Measurements from ENCODE around the gene FOXI2.

FOXI2 gene

GRCh38 chr10:127781412-127781811 lies 44.4 kb downstream of the FOXI2 start:
- Histone ChIP-seq H3K9me2 (ENCODE audit: low read depth, low read length) (no peaks in the 10 kb centered on the region), H3K4me2 (ENCODE audit: low read length) (no peak overlapping the region), H3K4me1 (ENCODE audit: insufficient read depth, low read length, severe bottlenecking) (no peaks in the 10 kb centered on the region), H3K4me3 (ENCODE audit: low read depth, low read length, poor library complexity, severe bottlenecking) (no peak overlapping the region), H3K79me2 (ENCODE audit: insufficient read depth, low read length) (no peaks in the 10 kb centered on the region), H3K27ac (ENCODE audit: low read depth, low read length, poor library complexity, severe bottlenecking) (no peak overlapping the region), H3K9ac (ENCODE audit: low read length) (no peak overlapping the region), H4K20me1 (ENCODE audit: insufficient read depth, low read length) (no peaks in the 10 kb centered on the region), H3F3A (ENCODE audit: insufficient read depth, low read length) (no peaks in the 10 kb centered on the region), H2AFZ (ENCODE audit: low read length) (no peak overlapping the region), H3K36me3 (ENCODE audit: insufficient read depth, low read length) (no peaks in the 10 kb centered on the region), H3K27me3 (ENCODE audit: insufficient read depth, low read length) (no peaks in the 10 kb centered on the region), H3K9me3 (ENCODE audit: low read length) (no peaks in the 10 kb centered on the region)
- TF ChIP-seq CTCF (IDR thresholded peaks at IDR 0.05; ENCODE audit: low read length) (no peak), EZH2 (IDR thresholded peaks at IDR 0.05; ENCODE audit: borderline replicate concordance, low read length) (no peak)

GRCh38 chr10:127787873-127788272 lies 50.9 kb downstream of the FOXI2 start:
- 0 out of 2 replicates have a peak, but pooled peaks cover 6% of the 10 kb centered on the region for H3K27me3 ChIP-seq (ENCODE audit: insufficient read depth, low read length)
- H3K4me1 ChIP-seq (ENCODE audit: insufficient read depth, low read length, severe bottlenecking), result no peaks in the 10 kb centered on the region
- no peaks in the 10 kb centered on the region for H3K36me3 ChIP-seq (ENCODE audit: insufficient read depth, low read length)
- H3F3A ChIP-seq (ENCODE audit: insufficient read depth, low read length), result no peaks in the 10 kb centered on the region
- H3K4me3 ChIP-seq (ENCODE audit: low read depth, low read length, poor library complexity, severe bottlenecking), result no peak overlapping the region
- TF ChIP-seq EZH2 (IDR thresholded peaks at IDR 0.05; ENCODE audit: borderline replicate concordance, low read length) (no peak), CTCF (IDR thresholded peaks at IDR 0.05; ENCODE audit: low read length) (no peak)
- H2AFZ ChIP-seq (ENCODE audit: low read length), result no peak overlapping the region
- no peaks in the 10 kb centered on the region for H4K20me1 ChIP-seq (ENCODE audit: insufficient read depth, low read length)
- no peaks in the 10 kb centered on the region for H3K79me2 ChIP-seq (ENCODE audit: insufficient read depth, low read length)
- no peak overlapping the region for H3K27ac ChIP-seq (ENCODE audit: low read depth, low read length, poor library complexity, severe bottlenecking)
- no peaks in the 10 kb centered on the region for H3K9me3 ChIP-seq (ENCODE audit: low read length)
- no peak overlapping the region for H3K9ac ChIP-seq (ENCODE audit: low read length)
- no peak overlapping the region for H3K4me2 ChIP-seq (ENCODE audit: low read length)
- H3K9me2 ChIP-seq (ENCODE audit: low read depth, low read length), result no peaks in the 10 kb centered on the region

GRCh38 chr10:127790066-127790624 lies 53.2 kb downstream of the FOXI2 start:
- no peak overlapping the region for H3K9ac ChIP-seq (ENCODE audit: low read length)
- no peaks in the 10 kb centered on the region for H3F3A ChIP-seq (ENCODE audit: insufficient read depth, low read length)
- H2AFZ ChIP-seq (ENCODE audit: low read length), result no peak overlapping the region
- H4K20me1 ChIP-seq (ENCODE audit: insufficient read depth, low read length), result no peaks in the 10 kb centered on the region
- no peak overlapping the region for H3K4me2 ChIP-seq (ENCODE audit: low read length)
- no peaks in the 10 kb centered on the region for H3K9me3 ChIP-seq (ENCODE audit: low read length)
- H3K79me2 ChIP-seq (ENCODE audit: insufficient read depth, low read length), result no peaks in the 10 kb centered on the region
- no peak overlapping the region for H3K27ac ChIP-seq (ENCODE audit: low read depth, low read length, poor library complexity, severe bottlenecking)
- H3K4me1 ChIP-seq (ENCODE audit: insufficient read depth, low read length, severe bottlenecking), result no peaks in the 10 kb centered on the region
- no peaks in the 10 kb centered on the region for H3K36me3 ChIP-seq (ENCODE audit: insufficient read depth, low read length)
- TF ChIP-seq EZH2 (IDR thresholded peaks at IDR 0.05; ENCODE audit: borderline replicate concordance, low read length) (no peak), CTCF (IDR thresholded peaks at IDR 0.05; ENCODE audit: low read length) (no peak)
- H3K9me2 ChIP-seq (ENCODE audit: low read depth, low read length), result no peaks in the 10 kb centered on the region
- H3K4me3 ChIP-seq (ENCODE audit: low read depth, low read length, poor library complexity, severe bottlenecking), result no peak overlapping the region
- H3K27me3 ChIP-seq (ENCODE audit: insufficient read depth, low read length), result 0 out of 2 replicates have a peak, but pooled peaks cover 6% of the 10 kb centered on the region

All from OCI-LY1 (cell line).